ENCODE measurements around the gene PLCL1.

- TF ChIP-seq CTCF (IDR thresholded peaks at IDR 0.05) = no peak
- TF ChIP-seq POLR2A (IDR thresholded peaks at IDR 0.05) = no peak
Observed at GRCh38 chr2:197927994-197928393, 123.6 kb downstream of the PLCL1 start.

All from lower leg skin (tissue), 3 donors.